Esophagus muscularis mucosa (tissue), 4 donors: ENCODE measurements around the gene RAB44. TPM values are rescaled to one million over a fixed set of nuclear protein-coding genes. Genes with fewer than 3 reads are reported as not detected.

ENCODE experiments used
- DNase-seq: peaks from one replicate; pipeline ENCODE4 v3.0.0-alpha.2; 2017; ENCODE audit errors: extremely low spot score
- H3K27ac ChIP-seq, 4 donors: fragments of 200-600 bp; sonication (generic); replicated peaks in 1 of 4; 1 replicate in 3 of 4; 2 replicates in 1 of 4; pipeline ENCODE4 v1.5.1; 2016 to 2019; ENCODE audit warnings: mild to moderate bottlenecking in 1 of 4
- H3K27me3 ChIP-seq, 4 donors: fragments of 200-600 bp; sonication (generic); one replicate each; pipeline versions ENCODE4 v1.5.1 to v1.6.0; 2016 to 2019
- H3K36me3 ChIP-seq, 4 donors: fragments of 200-600 bp; sonication (generic); one replicate each; pipeline ENCODE4 v1.5.1; 2016 to 2019
- H3K4me1 ChIP-seq, 4 donors: fragments of 200-600 bp; sonication (generic); one replicate each; pipeline ENCODE4 v1.5.1; 2016 to 2019
- H3K4me3 ChIP-seq, 4 donors: fragments of 200-600 bp; sonication (generic); 1 replicate in 2 of 4; 2 replicates in 2 of 4; pipeline ENCODE4 v1.5.1; 2016 to 2019; ENCODE audit warnings: mild to moderate bottlenecking in 4 of 4, moderate library complexity in 1 of 4
- H3K9me3 ChIP-seq, 4 donors: fragments of 200-600 bp; sonication (generic); 1 replicate in 3 of 4; 2 replicates in 1 of 4; pipeline ENCODE4 v1.5.1; 2016 to 2019
- EP300 ChIP-seq: sonication (generic); formaldehyde crosslinking; IDR thresholded peaks from one replicate; pipeline ENCODE4 v1.6.1; 2017; ENCODE audit warnings: antibody characterized with exemption
- POLR2A ChIP-seq: fragments of 450-650 bp; IDR thresholded peaks from one replicate; pipeline ENCODE4 v1.6.1; 2017; ENCODE audit warnings: antibody characterized with exemption, moderate library complexity, mild to moderate bottlenecking, low read depth
- POLR2AphosphoS5 ChIP-seq, 2 donors: sonication (generic); formaldehyde crosslinking; IDR thresholded peaks; one replicate each; pipeline ENCODE4 v1.6.1; 2017; ENCODE audit warnings: antibody characterized with exemption in 2 of 2
- WGBS: methylation state at CpG from one replicate; pipeline ENCODE4 v1.1.5; 2018; 5-methylcytosine and 5-hydroxymethylcytosine counted together
- intact Hi-C: fragments of 100-400 bp; cut with DNase I; formaldehyde crosslinking; loops from one replicate; pipeline ENCODE4 v1.15.1; 2023
- total RNA-seq, 4 donors: library from RNA; depleted of rRNA; stranded (reverse); fragments of >200 nt; gene quantifications; one replicate each; pipeline versions ENCODE4 v1.1.0 to v1.2.1, GENCODE V29; 2016
- TF ChIP-seq, protein P1 (sequence below), 3 experiments: fragments of 200-600 bp in 2 of 3; fragments of 450-650 bp in 1 of 3; sonication (generic) in 2 of 3; IDR thresholded peaks; one replicate each; pipeline ENCODE4 v1.5.1; 2017 to 2019; ENCODE audit warnings: antibody characterized with exemption in 3 of 3, mild to moderate bottlenecking in 2 of 3, moderate library complexity in 1 of 3

The RAB44 gene
- total RNA-seq, 4 donors from 2014 or later: 0.19 to 1.5 (median 0.94) TPM

DNA sequence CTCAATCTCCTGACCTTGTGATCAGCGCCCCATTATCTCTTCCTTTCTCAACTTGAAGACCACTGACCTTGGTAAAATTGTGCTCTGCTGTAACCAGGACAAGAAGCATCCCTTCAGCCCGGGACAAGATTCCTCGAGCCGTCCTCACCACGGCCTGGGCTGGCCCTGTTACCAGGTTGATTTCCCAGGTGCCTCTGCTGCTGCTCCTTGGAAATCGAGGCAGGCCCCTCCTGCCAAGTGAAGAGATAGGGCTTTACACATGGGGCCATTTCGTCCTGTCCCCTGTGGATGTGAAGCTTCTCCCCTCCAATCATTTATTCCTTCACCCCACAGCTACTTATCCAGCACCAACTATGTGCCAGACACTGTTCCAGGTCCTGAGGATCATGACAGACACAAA, 21.5 kb downstream of the RAB44 start:
- no peaks in the 10 kb centered on the region for H3K9me3 ChIP-seq
- intact Hi-C loops: no loop called here
- no peak overlapping the region for H3K27ac ChIP-seq
- TF ChIP-seq POLR2AphosphoS5 (IDR thresholded peaks at IDR 0.05) (no peak), EP300 (no peak), POLR2A (no peak)
- TF ChIP-seq, protein P1, sequence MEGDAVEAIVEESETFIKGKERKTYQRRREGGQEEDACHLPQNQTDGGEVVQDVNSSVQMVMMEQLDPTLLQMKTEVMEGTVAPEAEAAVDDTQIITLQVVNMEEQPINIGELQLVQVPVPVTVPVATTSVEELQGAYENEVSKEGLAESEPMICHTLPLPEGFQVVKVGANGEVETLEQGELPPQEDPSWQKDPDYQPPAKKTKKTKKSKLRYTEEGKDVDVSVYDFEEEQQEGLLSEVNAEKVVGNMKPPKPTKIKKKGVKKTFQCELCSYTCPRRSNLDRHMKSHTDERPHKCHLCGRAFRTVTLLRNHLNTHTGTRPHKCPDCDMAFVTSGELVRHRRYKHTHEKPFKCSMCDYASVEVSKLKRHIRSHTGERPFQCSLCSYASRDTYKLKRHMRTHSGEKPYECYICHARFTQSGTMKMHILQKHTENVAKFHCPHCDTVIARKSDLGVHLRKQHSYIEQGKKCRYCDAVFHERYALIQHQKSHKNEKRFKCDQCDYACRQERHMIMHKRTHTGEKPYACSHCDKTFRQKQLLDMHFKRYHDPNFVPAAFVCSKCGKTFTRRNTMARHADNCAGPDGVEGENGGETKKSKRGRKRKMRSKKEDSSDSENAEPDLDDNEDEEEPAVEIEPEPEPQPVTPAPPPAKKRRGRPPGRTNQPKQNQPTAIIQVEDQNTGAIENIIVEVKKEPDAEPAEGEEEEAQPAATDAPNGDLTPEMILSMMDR (IDR thresholded peaks at IDR 0.05): no peak
- no peaks in the 10 kb centered on the region for H3K4me1 ChIP-seq
- no peak for DNase-seq
- peaks cover 0 to 10% (median 0%) of the 10 kb centered on the region in 4 donors for H3K27me3 ChIP-seq
- no peak overlapping the region for H3K4me3 ChIP-seq
- 94% methylated on average over 4 of the region's 7 CpGs for WGBS
- no peaks in the 10 kb centered on the region for H3K36me3 ChIP-seq

DNA sequence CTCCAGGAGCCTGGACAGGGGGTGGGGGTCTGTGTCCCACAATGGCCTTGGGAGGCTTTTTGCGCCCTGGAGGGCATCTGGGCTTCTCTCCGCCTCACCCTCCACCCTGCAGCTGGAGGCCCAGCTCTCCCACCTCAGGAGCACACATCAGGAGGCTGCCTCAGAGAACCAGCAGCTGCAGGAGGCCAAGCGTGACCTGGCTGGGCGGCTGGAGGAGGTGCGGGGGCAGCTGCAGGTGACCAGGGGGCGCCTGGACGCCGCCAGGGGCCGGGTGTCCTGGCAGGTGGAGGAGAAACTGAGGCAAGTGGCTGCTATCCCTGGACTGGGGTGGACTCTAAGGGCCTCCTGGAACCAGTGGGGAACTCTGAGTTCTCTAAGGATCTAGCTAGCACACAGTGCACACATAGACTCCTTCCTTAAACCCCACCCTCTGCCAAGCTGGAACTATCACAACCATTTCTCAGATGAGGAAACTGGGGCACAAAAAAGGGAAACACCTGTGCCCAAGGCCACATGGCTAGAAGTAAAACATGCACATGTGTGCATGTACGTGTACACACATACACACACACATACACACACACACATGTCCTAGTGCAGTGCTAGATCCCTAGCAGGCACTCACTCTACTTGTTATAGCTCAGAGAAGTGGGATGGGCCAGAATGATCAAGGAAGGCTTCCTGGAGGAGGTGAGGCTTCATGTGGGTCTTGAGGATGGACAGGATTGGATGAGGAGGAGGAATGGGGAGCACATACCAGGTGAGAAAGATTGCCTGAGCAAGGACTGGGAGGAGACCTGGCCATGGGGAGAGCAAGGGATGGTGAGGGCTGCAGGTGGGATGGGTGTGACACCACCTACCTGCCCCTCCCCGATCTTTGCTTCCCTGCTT, 22.9 kb downstream of the RAB44 start:
- no peak for DNase-seq
- intact Hi-C loops: loop anchor here (5.0 kb wide), 1 partner anchor 98 kb away; no protein-coding TSS in a partner anchor
- no peak overlapping the region for H3K27ac ChIP-seq
- H3K27me3 ChIP-seq: peaks cover 0 to 10% (median 0%) of the 10 kb centered on the region in 4 donors
- no peaks in the 10 kb centered on the region for H3K9me3 ChIP-seq
- no peaks in the 10 kb centered on the region for H3K4me1 ChIP-seq
- WGBS: 91% methylated on average over 8 of the region's 11 CpGs
- TF ChIP-seq, protein P1 (IDR thresholded peaks at IDR 0.05): no peak
- TF ChIP-seq POLR2AphosphoS5 (IDR thresholded peaks at IDR 0.05) (no peak), EP300 (no peak), POLR2A (no peak)
- no peak overlapping the region for H3K4me3 ChIP-seq
- no peaks in the 10 kb centered on the region for H3K36me3 ChIP-seq

DNA sequence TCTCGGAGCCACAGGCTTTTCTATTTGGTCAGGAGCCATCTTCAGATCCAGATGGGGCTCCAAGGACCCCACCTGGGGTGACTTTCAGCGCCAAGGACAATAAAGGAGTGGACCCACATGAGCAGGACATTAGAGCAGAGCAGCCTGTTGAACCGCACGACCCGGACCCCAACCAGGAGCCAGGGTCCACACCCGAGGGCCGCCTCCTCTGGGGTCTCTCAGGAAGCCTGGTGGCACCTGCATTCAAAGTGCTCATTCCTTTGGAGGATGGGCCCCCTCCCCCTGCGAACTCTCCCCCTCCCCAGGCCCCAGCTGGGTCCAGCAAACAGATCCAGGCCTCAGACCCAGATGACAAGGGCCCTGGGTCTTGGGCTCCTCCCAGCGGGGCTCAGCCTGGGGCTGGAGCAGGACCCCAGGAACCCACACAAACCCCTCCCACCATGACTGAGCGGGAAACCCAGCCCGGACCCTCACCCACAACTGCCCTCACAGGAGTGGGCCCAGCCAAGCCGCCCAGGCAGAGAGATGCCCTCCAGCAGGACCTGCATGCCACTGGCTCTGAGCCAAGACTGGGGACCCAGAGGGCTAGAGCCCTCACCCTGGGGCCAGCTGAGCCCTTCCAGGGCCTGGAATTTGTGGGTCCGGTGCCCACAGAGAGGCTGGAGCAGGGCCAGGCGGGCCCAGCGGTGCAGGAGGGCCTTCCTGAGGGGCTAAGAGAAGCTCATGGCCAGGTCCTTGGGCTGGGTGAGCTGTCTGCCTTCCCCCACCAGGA, 23.9 kb downstream of the RAB44 start:
- no peaks in the 10 kb centered on the region for H3K9me3 ChIP-seq
- WGBS: 88% methylated on average over 13 of the region's 15 CpGs
- H3K27ac ChIP-seq: no peak overlapping the region
- H3K4me1 ChIP-seq: no peaks in the 10 kb centered on the region
- H3K27me3 ChIP-seq: peaks cover 0 to 7% (median 0%) of the 10 kb centered on the region in 4 donors
- no peak overlapping the region for H3K4me3 ChIP-seq
- H3K36me3 ChIP-seq: no peaks in the 10 kb centered on the region
- TF ChIP-seq POLR2A (no peak), POLR2AphosphoS5 (IDR thresholded peaks at IDR 0.05) (no peak), EP300 (no peak)
- TF ChIP-seq, protein P1 (IDR thresholded peaks at IDR 0.05): no peak
- no peak for DNase-seq
- intact Hi-C loops: loop anchor here (5.0 kb wide), 1 partner anchor 99 kb away; no protein-coding TSS in a partner anchor

DNA sequence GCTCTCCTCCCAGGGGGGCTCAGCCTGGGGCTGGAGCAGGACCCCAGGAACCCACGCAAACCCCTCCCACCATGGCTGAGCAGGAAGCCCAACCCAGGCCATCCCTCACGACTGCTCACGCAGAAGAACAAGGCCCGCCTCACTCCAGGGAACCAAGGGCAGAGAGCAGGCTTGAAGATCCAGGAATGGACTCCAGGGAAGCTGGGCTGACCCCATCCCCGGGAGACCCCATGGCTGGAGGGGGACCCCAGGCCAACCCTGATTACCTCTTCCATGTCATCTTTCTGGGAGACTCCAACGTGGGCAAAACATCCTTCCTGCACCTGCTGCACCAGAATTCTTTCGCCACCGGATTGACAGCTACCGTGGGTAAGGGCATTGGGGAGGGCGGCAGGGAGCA, 24.7 kb downstream of the RAB44 start:
- no peaks in the 10 kb centered on the region for H3K27me3 ChIP-seq
- no peak overlapping the region for H3K27ac ChIP-seq
- H3K36me3 ChIP-seq: no peaks in the 10 kb centered on the region
- H3K4me3 ChIP-seq: no peak overlapping the region
- no peak for DNase-seq
- WGBS: 92% methylated on average over 9 of the region's 10 CpGs
- H3K9me3 ChIP-seq: no peaks in the 10 kb centered on the region
- intact Hi-C loops: loop anchor here (5.0 kb wide), 1 partner anchor 100 kb away; no protein-coding TSS in a partner anchor
- TF ChIP-seq POLR2AphosphoS5 (IDR thresholded peaks at IDR 0.05) (no peak), POLR2A (no peak), EP300 (no peak)
- TF ChIP-seq, protein P1 (IDR thresholded peaks at IDR 0.05): no peak
- H3K4me1 ChIP-seq: no peaks in the 10 kb centered on the region
